ENCODE results near the gene NAA38.

The NAA38 gene

GRCh38 chr17:7851438-7852261, 5.7 kb downstream of the NAA38 start:
- DNase-seq = peak; percentile 84

GRCh38 chr17:7850701-7851437, 6.5 kb downstream of the NAA38 start:
- no peak for DNase-seq

- no peak for DNase-seq
Measured at GRCh38 chr17:7849751-7850504, 7.4 kb downstream of the NAA38 start.

- DNase-seq = no peak
Measured at GRCh38 chr17:7849130-7849750, 8.1 kb downstream of the NAA38 start.

GRCh38 chr17:7848739-7849129, 8.6 kb downstream of the NAA38 start:
- DNase-seq = no peak

- DNase-seq = no peak
Measured at GRCh38 chr17:7848131-7848579, 9.2 kb downstream of the NAA38 start.

- DNase-seq = no peak
Measured at GRCh38 chr17:7846765-7847661, 10.3 kb downstream of the NAA38 start.

GRCh38 chr17:7846063-7846735, 11.2 kb downstream of the NAA38 start:
- DNase-seq = no peak

GRCh38 chr17:7845359-7846062, 11.8 kb downstream of the NAA38 start:
- DNase-seq = no peak

- peak; percentile 85 for DNase-seq
Measured at GRCh38 chr17:7844292-7845154, 12.8 kb downstream of the NAA38 start.

GRCh38 chr17:7843536-7844291, 13.6 kb downstream of the NAA38 start:
- DNase-seq = peak; percentile 72

GRCh38 chr17:7843257-7843535, 14.2 kb downstream of the NAA38 start:
- no peak for DNase-seq

GRCh38 chr17:7842380-7843256, 14.7 kb downstream of the NAA38 start:
- peak; percentile 43 for DNase-seq

GRCh38 chr17:7841915-7842379, 15.4 kb downstream of the NAA38 start:
- DNase-seq = peak; percentile 77

GRCh38 chr17:7841396-7841914, 15.9 kb downstream of the NAA38 start:
- DNase-seq = peak; percentile 74

- DNase-seq = no peak
Measured at GRCh38 chr17:7840875-7841274, 16.5 kb downstream of the NAA38 start.

- no peak for DNase-seq
Measured at GRCh38 chr17:7840441-7840840, 16.9 kb downstream of the NAA38 start.

- peak; percentile 57 for DNase-seq
Measured at GRCh38 chr17:7839876-7840261, 17.5 kb downstream of the NAA38 start.

All from 8988T (cell line).